WTC11 (cell line): ENCODE measurements around the gene SPOUT1. TPM values are rescaled to one million over a fixed set of nuclear protein-coding genes. Genes with fewer than 3 reads are reported as not detected.
"Not testable (repeated sequence)": the region's sequence is repeated elsewhere in the genome, so short reads cannot be mapped to it uniquely, and the experiment has no call there.

Experiments used
- ATAC-seq: fragments of 200-7000 bp; cut with Tn5 transposase; 2 replicates; pipeline ENCODE4 v1.10.0; 2021; ENCODE audit warnings: mild to moderate bottlenecking, moderate library complexity
- CTCF ChIA-PET: fragments of 300-600 bp; sonication (Branson Sonifier 250); formaldehyde crosslinking; loops from one replicate; lab custom pipeline; 2021; ENCODE audit warnings: antibody characterized with exemption; lab: Charles Lee
- POLR2A ChIA-PET: fragments of 350-600 bp; sonication (Branson Sonifier 250); formaldehyde crosslinking; loops from one replicate; lab custom pipeline; 2021; ENCODE audit warnings: antibody characterized with exemption; lab: Charles Lee
- DNase-seq: peaks from one replicate; pipeline ENCODE4 v3.0.0; 2021; ENCODE audit warnings: low spot score
- H3K27ac Mint-ChIP-seq: 2 replicates; pipeline ENCODE4 v1.8.0; 2021; ENCODE audit warnings: mixed read lengths
- H3K27me3 Mint-ChIP-seq: 2 replicates; pipeline ENCODE4 v1.8.0; 2021; ENCODE audit warnings: low read depth, mild to moderate bottlenecking, moderate library complexity, mixed read lengths
- H3K36me3 Mint-ChIP-seq: 2 replicates; pipeline ENCODE4 v1.8.0; 2021; ENCODE audit warnings: mixed read lengths
- H3K4me1 Mint-ChIP-seq: 2 replicates; pipeline ENCODE4 v1.8.0; 2022; ENCODE audit warnings: mixed read lengths
- H3K4me3 Mint-ChIP-seq: 2 replicates; pipeline ENCODE4 v1.8.0; 2021; ENCODE audit warnings: mild to moderate bottlenecking, moderate library complexity, mixed read lengths
- H3K9me3 Mint-ChIP-seq: 2 replicates; pipeline ENCODE4 v1.8.0; 2021; ENCODE audit warnings: mixed read lengths
- ARID4B ChIP-seq: sonication (generic); formaldehyde crosslinking; IDR thresholded peaks from 2 replicates; pipeline ENCODE4 v1.8.0; 2023; ENCODE audit warnings: missing genetic modification reagents, mild to moderate bottlenecking, borderline replicate concordance
- ATF2 ChIP-seq: sonication (generic); formaldehyde crosslinking; IDR thresholded peaks from 2 replicates; pipeline ENCODE4 v1.8.1; 2022; ENCODE audit warnings: low read depth, missing genetic modification reagents, borderline replicate concordance
- ELF4 ChIP-seq: sonication (generic); formaldehyde crosslinking; IDR thresholded peaks from 2 replicates; pipeline ENCODE4 v1.8.1; 2022; ENCODE audit warnings: low read depth, mild to moderate bottlenecking, moderate library complexity, missing genetic modification reagents
- ERG ChIP-seq: fragments of 250-450 bp; sonication (Bioruptor Pico); IDR thresholded peaks from 2 replicates; pipeline ENCODE4 v1.8.0; 2021; ENCODE audit warnings: mild to moderate bottlenecking
- GABPB1 ChIP-seq: sonication (generic); formaldehyde crosslinking; IDR thresholded peaks from 2 replicates; pipeline ENCODE4 v1.8.1; 2023; ENCODE audit warnings: mild to moderate bottlenecking, missing genetic modification reagents
- GRHL2 ChIP-seq: fragments of 250-450 bp; sonication (Bioruptor Pico); IDR thresholded peaks from 2 replicates; pipeline ENCODE4 v1.8.0; 2022; ENCODE audit warnings: mild to moderate bottlenecking, moderate library complexity; ENCODE audit not compliant: insufficient replicate concordance, severe bottlenecking
- HMGA2 ChIP-seq: fragments of 250-450 bp; sonication (Bioruptor Pico); IDR thresholded peaks from 2 replicates; pipeline ENCODE4 v1.4.0; 2021; ENCODE audit warnings: mild to moderate bottlenecking, moderate library complexity
- KAT7 ChIP-seq: sonication (generic); formaldehyde crosslinking; IDR thresholded peaks from 2 replicates; pipeline ENCODE4 v1.8.1; 2023; ENCODE audit warnings: missing genetic modification reagents, mild to moderate bottlenecking, borderline replicate concordance
- MYBL2 ChIP-seq: sonication (generic); formaldehyde crosslinking; IDR thresholded peaks from 2 replicates; pipeline ENCODE4 v1.8.1; 2023; ENCODE audit warnings: mild to moderate bottlenecking, moderate library complexity, missing genetic modification reagents
- NFYB ChIP-seq: sonication (generic); formaldehyde crosslinking; conservative IDR thresholded peaks from 2 replicates; pipeline ENCODE4 v1.8.0; 2022; ENCODE audit warnings: low read depth, missing genetic modification reagents
- SMAD3 ChIP-seq: sonication (generic); formaldehyde crosslinking; IDR thresholded peaks from 2 replicates; pipeline ENCODE4 v1.8.0; 2022; ENCODE audit warnings: missing genetic modification reagents, mild to moderate bottlenecking, borderline replicate concordance
- SMAD4 ChIP-seq: sonication (generic); formaldehyde crosslinking; IDR thresholded peaks from 2 replicates; pipeline ENCODE4 v1.8.0; 2022; ENCODE audit warnings: mild to moderate bottlenecking, missing genetic modification reagents
- TEAD4 ChIP-seq: sonication (generic); formaldehyde crosslinking; IDR thresholded peaks from 2 replicates; pipeline ENCODE4 v1.8.0; 2022; ENCODE audit warnings: mild to moderate bottlenecking, missing genetic modification reagents
- TP53 ChIP-seq: sonication (generic); formaldehyde crosslinking; IDR thresholded peaks from 2 replicates; pipeline ENCODE4 v1.8.1; 2023; ENCODE audit warnings: mild to moderate bottlenecking, missing genetic modification reagents
- ZNF121 ChIP-seq: sonication (generic); formaldehyde crosslinking; IDR thresholded peaks from 2 replicates; pipeline ENCODE4 v1.8.0; 2023; ENCODE audit warnings: missing genetic modification reagents
- ZNF317 ChIP-seq: sonication (generic); formaldehyde crosslinking; IDR thresholded peaks from 2 replicates; pipeline ENCODE4 v1.8.1; 2023; ENCODE audit warnings: low read depth, mild to moderate bottlenecking, moderate library complexity, missing genetic modification reagents, borderline replicate concordance
- ZNF396 ChIP-seq: fragments of 250-450 bp; sonication (Bioruptor Pico); IDR thresholded peaks from 2 replicates; pipeline ENCODE4 v1.8.0; 2021; ENCODE audit warnings: mild to moderate bottlenecking, moderate library complexity, borderline replicate concordance
- total RNA-seq: library from RNA; stranded (reverse); gene quantifications from 3 replicates; pipeline ENCODE4 v1.2.3, GENCODE V29; 2021
- TF ChIP-seq, protein P1 (sequence below): fragments of 250-450 bp; sonication (Bioruptor Pico); IDR thresholded peaks from 2 replicates; pipeline ENCODE4 v1.9.0; 2021; ENCODE audit warnings: mild to moderate bottlenecking, borderline replicate concordance
- TF ChIP-seq, protein P2 (sequence below): sonication (generic); formaldehyde crosslinking; IDR thresholded peaks from 2 replicates; pipeline ENCODE4 v1.8.1; 2023; ENCODE audit warnings: mild to moderate bottlenecking, missing genetic modification reagents, moderate library complexity

The SPOUT1 gene
- total RNA-seq, 1 experiment from 2014 or later, result 79.3 TPM

- Mint-ChIP-seq H3K27me3 (no peaks in the 10 kb centered on the region), H3K27ac (no peak overlapping the region), H3K4me3 (no peak overlapping the region), H3K4me1 (no peaks in the 10 kb centered on the region)
- ATAC-seq (no peak), DNase-seq (no peak)
- no peak for TF ChIP-seq TEAD4 (CRISPR knock-in tag)
- TF ChIP-seq, protein P1, sequence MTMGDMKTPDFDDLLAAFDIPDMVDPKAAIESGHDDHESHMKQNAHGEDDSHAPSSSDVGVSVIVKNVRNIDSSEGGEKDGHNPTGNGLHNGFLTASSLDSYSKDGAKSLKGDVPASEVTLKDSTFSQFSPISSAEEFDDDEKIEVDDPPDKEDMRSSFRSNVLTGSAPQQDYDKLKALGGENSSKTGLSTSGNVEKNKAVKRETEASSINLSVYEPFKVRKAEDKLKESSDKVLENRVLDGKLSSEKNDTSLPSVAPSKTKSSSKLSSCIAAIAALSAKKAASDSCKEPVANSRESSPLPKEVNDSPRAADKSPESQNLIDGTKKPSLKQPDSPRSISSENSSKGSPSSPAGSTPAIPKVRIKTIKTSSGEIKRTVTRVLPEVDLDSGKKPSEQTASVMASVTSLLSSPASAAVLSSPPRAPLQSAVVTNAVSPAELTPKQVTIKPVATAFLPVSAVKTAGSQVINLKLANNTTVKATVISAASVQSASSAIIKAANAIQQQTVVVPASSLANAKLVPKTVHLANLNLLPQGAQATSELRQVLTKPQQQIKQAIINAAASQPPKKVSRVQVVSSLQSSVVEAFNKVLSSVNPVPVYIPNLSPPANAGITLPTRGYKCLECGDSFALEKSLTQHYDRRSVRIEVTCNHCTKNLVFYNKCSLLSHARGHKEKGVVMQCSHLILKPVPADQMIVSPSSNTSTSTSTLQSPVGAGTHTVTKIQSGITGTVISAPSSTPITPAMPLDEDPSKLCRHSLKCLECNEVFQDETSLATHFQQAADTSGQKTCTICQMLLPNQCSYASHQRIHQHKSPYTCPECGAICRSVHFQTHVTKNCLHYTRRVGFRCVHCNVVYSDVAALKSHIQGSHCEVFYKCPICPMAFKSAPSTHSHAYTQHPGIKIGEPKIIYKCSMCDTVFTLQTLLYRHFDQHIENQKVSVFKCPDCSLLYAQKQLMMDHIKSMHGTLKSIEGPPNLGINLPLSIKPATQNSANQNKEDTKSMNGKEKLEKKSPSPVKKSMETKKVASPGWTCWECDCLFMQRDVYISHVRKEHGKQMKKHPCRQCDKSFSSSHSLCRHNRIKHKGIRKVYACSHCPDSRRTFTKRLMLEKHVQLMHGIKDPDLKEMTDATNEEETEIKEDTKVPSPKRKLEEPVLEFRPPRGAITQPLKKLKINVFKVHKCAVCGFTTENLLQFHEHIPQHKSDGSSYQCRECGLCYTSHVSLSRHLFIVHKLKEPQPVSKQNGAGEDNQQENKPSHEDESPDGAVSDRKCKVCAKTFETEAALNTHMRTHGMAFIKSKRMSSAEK, result no peak
- no peak for TF ChIP-seq HMGA2 (CRISPR knock-in tag)
- TF ChIP-seq ARID4B (CRISPR knock-in tag), result no peak
- TF ChIP-seq MYBL2 (CRISPR knock-in tag), result no peak
- no peak for TF ChIP-seq ZNF396 (CRISPR knock-in tag)
- no peak for TF ChIP-seq GABPB1 (CRISPR knock-in tag)
- no peak for TF ChIP-seq TP53 (CRISPR knock-in tag)
- no peak for TF ChIP-seq GRHL2 (CRISPR knock-in tag)
- TF ChIP-seq SMAD3, result no peak
- no peak for TF ChIP-seq KAT7 (CRISPR knock-in tag)
- no peak for TF ChIP-seq ELF4 (CRISPR knock-in tag)
- TF ChIP-seq, all 79 proteins: peak for 0
- CTCF ChIA-PET, result no interaction called here
- Mint-ChIP-seq H3K36me3 (peaks cover 29% of the 10 kb centered on the region), H3K9me3 (no peaks in the 10 kb centered on the region)
- POLR2A ChIA-PET, result no interaction called here
These were observed 30.7 kb downstream of the SPOUT1 start for GRCh38 chr9:128798896-128799295.

DNA sequence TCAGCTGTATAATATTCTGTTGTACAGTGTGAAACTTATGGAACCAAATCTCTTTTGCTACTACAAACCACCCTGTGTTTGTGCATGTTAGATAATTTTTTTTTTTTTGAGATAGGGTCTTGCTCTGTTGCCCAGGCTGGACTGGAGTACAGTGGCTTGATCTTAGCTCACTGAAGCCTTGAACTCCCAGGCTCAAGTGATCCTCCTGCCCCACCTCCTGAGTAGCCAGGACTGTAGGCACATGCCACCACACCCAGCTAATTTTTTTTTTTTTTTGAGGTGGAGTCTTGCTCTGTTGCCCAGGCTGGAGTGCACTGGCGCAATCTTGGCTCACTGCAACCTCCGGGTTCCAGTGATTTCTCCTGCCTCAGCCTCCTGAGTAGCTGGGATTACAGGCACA lies 34.6 kb downstream of the SPOUT1 start:
- H3K27ac Mint-ChIP-seq, H3K4me1 Mint-ChIP-seq, H3K27me3 Mint-ChIP-seq, ATAC-seq, CTCF ChIA-PET, H3K9me3 Mint-ChIP-seq, DNase-seq, H3K4me3 Mint-ChIP-seq: not testable (repeated sequence)
- peaks cover 14% of the 10 kb centered on the region for H3K36me3 Mint-ChIP-seq
- POLR2A ChIA-PET, result interaction anchor here (0.6 kb wide), 1 partner anchor 162 kb away, joined by 8 read pairs; no protein-coding TSS in a partner anchor
- TF ChIP-seq ZNF121, result peak; percentile 69; the same call in 1 of the 2 replicates

- no peak overlapping the region for H3K4me3 Mint-ChIP-seq
- no peaks in the 10 kb centered on the region for H3K9me3 Mint-ChIP-seq
- CTCF ChIA-PET, result interaction anchor here (0.5 to 1.1 kb wide), 2 partner anchors 92 to 200 kb away, joined by 3 to 5 read pairs; no protein-coding TSS in a partner anchor
- no peaks in the 10 kb centered on the region for H3K27me3 Mint-ChIP-seq
- ATAC-seq (no peak), DNase-seq (no peak)
- H3K27ac Mint-ChIP-seq, result no peak overlapping the region
- H3K36me3 Mint-ChIP-seq, result peaks cover 12% of the 10 kb centered on the region
- POLR2A ChIA-PET, result no interaction called here
- peaks cover 2% of the 10 kb centered on the region; the same call in 1 of the 2 replicates for H3K4me1 Mint-ChIP-seq
- TF ChIP-seq ZNF317, result no peak
- no peak for TF ChIP-seq ERG (CRISPR knock-in tag)
- no peak for TF ChIP-seq ATF2 (CRISPR knock-in tag)
- TF ChIP-seq, protein P2, sequence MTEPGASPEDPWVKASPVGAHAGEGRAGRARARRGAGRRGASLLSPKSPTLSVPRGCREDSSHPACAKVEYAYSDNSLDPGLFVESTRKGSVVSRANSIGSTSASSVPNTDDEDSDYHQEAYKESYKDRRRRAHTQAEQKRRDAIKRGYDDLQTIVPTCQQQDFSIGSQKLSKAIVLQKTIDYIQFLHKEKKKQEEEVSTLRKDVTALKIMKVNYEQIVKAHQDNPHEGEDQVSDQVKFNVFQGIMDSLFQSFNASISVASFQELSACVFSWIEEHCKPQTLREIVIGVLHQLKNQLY (CRISPR knock-in tag), result no peak
- no peak for TF ChIP-seq SMAD4
- TF ChIP-seq NFYB (CRISPR knock-in tag), result no peak
These were observed 36.5 kb downstream of the SPOUT1 start for GRCh38 chr9:128792978-128793686.
